COLO668 (cell line): ENCODE data around the gene CLEC18C.
"Not testable (repeated sequence)": the region's sequence is repeated elsewhere in the genome, so short reads cannot be mapped to it uniquely, and the experiment has no call there.

Source experiments
- DNase-seq: peaks from one replicate; lab custom pipeline; 2025; ENCODE audit not compliant: unreplicated experiment; lab: John Stamatoyannopoulos, UW

Gene CLEC18C

DNA sequence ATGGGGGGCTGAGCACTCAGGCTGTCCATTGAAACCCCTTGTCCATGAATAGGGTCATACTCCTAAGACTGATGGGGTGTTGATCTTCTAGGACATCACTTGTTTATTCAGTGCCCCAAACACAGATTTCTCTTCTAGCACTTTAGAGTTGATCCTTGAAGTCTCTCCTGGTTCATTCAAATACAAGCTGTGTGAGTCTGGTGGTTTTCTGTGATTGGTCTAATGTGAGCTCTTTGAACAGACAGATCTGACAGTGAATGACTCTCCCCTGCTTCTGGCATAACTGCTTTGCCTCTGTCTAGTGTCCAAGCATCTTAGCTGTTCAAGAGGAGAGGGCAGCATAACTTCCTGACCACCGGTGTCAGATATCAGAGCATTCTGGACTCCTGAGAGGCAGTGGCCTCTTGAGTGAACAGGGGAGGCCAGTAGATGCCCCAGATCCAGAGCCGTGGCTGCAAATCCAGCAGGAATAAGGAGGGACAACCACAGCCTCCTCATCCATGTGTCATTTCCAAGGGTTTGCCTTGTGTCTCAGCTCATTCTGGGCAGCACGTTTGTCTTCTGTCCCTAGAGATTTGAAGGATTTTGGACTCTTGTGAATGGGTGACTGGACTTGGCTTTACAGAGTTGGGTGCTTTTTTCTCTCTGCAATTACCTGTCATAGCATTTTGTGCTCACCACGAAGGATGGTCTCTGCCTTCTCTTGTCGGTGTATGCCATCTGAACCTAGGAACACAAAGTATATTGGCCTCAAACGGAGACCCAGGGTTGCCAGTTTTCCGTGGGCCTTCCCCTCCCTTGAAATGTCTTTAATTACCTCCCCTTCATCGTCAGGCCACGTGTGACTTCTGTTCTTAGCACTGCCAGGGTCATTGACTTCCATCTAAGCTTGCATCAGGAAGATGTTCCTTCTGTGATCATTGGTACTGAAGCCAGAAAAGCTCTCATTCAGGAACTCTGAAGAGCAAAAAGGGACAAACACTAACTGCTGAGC, 13.9 kb upstream of the CLEC18C start:
- no peak for DNase-seq

DNA sequence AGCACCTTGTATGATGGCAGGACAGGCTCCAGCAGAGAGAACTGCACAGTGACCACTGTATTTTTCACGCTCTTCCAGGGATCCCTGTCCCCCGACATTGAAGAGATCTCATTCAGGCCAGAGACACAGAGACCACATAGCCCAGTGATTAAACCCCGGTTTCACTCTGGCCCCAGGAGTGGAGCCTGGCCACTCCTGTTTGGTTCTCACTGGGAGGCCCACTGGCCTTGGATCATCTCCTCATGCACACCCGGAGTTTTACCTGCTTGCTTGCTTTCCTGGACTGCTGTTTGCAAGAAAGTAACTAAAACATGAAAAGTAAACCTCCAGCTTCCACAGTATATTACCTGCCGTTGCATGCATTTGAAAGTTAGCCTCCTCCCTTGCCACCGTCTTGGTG, 13.2 kb upstream of the CLEC18C start:
- DNase-seq, result no peak

GRCh38 chr16:70160821-70161220, 12.8 kb upstream of the CLEC18C start:
- no peak for DNase-seq

DNA sequence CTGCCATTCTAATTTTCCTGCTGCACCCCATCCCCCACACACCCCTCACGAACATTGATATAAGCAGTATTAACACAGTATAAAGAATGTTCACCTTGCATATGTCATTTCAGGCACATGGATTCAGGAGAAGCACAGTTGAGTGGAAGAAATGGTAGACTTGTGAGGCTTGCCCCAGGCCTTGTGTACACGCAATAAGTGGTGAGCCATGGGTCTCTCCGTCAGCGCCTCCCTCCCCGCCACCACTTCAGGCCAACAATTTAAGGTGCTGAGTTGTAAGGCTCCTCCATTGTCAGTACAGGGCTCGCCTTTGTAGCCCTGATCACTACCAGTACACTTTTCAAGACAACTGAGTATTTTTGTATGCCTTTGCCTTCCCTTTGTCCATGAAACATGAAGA, 12.2 kb upstream of the CLEC18C start:
- DNase-seq, result no peak

DNA sequence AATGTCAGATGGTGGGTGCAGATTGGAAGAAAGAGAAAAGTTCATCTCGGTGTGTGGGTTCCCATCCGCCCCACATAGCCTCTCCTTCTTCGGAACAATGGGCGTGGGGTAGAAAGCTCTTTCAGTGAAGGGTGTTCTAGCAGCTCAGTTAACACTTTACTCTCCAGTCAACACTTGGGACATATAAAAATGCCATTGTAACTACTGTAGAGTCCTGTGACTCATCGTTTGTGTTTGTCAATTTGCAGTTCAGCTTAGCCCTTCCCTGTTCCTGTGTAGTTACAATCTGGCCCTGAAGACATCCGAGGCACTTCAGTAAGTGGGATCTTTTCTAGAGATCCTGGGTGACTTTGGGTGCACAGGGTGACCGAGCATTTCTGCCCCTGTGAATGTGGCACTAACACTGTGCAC, 11.5 kb upstream of the CLEC18C start:
- DNase-seq, result no peak

GRCh38 chr16:70163596-70163995, 10.0 kb upstream of the CLEC18C start:
- no peak for DNase-seq

DNA sequence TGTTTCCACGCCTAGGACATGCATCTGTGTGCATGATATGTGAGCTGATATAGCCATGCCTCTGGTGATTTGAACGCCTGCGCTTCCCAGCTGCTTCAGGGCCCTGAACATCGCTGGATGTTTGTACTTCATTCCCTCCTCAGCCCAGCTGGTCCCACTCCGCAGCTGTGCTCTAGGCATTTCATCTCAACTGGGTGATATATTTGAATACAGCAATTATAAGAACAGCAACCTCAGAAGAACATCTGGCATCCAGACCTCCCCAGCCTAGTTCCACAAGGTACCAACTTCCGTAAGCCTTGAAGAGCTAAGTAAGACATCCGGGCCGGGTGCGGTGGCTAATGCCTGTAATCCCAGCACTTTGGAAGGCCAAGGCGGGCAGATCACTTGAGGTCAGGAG, 6.9 kb upstream of the CLEC18C start:
- not testable (repeated sequence) for DNase-seq

GRCh38 chr16:70173916-70174315, 329 bp downstream of the CLEC18C start:
- not testable (repeated sequence) for DNase-seq

- DNase-seq, result not testable (repeated sequence)
Measured at GRCh38 chr16:70174387-70174932, 873 bp downstream of the CLEC18C start.

- DNase-seq, result not testable (repeated sequence)
Measured at GRCh38 chr16:70187858-70188607, 14.4 kb downstream of the CLEC18C start.

- DNase-seq, result not testable (repeated sequence)
Measured at GRCh38 chr16:70188608-70188915, 15.0 kb downstream of the CLEC18C start.

- not testable (repeated sequence) for DNase-seq
Measured at GRCh38 chr16:70190574-70190973, 17.0 kb downstream of the CLEC18C start.

DNA sequence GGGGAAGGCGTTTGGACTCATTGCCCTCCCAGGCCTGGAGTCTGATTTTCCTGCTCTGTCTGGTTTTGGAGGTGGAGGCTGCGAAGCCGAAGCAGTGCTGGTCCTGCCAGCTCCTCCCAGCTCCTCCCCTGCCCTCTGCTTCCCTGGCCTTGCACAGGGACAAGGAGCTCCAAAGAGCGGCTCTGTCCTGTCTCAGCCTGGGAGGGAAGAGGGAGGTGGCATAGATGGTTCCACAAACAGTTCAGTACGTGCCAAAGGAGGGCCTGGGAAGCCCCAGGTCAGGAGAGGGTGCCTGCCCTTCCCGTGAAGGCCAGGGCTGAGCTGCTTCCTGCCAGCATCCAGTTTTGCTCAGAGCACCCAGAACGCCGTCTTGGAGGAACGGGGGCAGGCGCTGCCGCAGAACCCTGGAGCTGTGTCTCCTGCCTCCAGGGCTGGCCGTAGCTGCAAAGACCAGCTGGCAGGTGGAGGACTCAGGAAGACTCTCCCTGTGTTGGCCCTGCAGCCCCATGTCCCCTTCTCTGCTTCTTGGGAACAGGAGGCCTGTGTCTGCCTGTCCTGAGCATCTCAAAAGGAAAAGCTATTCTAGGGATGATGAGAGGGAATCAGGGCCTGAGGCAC, 23.2 kb downstream of the CLEC18C start:
- DNase-seq, result not testable (repeated sequence)

DNA sequence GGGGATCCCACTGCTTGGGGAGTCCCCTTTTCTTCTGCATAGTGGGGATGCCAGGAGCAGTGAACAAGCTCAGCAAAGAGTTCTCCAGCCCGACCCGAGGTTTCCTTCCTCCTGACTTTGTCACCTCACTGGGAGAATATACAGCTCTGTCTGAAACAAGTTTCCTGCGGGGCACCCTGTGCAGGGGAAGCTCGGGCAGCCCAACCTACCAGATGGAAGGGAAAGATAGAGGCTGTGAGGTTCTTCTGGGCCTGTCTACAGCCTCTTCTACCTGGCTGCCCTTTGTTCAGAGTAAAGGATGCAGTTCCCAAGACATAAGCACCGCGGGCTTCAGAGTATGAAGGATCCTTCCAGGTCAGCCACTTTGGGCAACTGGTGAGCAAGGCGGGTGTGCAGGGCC, 24.0 kb downstream of the CLEC18C start:
- not testable (repeated sequence) for DNase-seq

DNA sequence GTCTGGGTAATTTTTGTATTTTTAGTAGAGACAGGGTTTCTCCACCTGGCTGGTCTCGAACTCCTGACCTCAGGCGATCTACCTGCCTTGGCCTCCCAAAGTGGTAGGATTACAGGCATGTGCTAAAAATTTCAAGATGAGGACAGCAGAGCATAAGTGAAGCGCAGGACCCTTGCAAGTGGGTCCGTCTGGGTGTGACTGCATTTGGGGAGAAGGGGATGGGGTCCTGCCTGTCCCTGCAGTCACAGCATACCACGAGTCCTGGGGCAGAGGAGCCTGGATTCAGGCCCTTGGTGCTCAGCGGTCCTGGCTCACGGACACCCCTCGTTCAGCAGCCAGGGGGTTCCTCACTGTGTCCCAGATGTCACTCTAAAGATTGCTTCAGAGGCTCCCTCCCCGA, 24.6 kb downstream of the CLEC18C start:
- DNase-seq, result not testable (repeated sequence)

GRCh38 chr16:70198666-70199065, 25.1 kb downstream of the CLEC18C start:
- not testable (repeated sequence) for DNase-seq

DNA sequence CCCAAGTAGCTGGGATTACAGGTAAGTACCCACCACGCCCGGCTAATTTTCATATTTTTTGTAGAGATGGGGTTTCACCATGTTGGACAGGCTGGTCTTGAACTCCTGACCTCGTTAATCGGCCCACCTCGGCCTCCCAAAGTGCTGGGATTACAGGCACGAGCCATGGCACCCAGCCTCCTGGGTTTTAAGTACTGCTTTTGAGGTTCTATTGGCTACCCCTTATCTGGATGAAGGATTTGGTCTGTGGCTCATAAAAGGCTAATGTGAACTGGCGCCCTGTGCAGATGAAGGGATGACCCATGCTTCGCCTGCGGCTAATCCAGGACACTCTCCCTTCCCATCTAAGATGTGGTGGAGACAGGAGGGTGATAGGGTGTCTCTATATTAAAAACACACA, 25.6 kb downstream of the CLEC18C start:
- not testable (repeated sequence) for DNase-seq

DNA sequence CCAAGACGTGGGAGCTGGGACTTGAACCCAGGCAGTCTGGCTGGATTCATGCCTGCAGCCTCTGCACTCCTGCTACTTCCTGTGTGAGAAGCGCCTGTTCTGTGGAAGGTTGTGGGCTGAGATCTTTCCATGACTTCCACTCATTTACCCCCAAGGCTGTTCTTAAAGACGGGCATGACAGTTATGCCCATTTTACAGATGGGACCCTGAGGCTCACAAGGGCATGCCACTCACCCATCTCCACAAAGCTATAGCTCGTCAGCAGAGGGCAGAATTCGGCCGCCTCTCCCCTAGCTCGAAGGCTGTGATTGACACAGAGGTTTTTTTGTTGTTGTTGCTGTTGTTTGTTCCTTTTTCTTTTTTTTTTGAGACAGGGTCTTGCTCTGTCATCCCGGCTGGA, 26.5 kb downstream of the CLEC18C start:
- not testable (repeated sequence) for DNase-seq

DNA sequence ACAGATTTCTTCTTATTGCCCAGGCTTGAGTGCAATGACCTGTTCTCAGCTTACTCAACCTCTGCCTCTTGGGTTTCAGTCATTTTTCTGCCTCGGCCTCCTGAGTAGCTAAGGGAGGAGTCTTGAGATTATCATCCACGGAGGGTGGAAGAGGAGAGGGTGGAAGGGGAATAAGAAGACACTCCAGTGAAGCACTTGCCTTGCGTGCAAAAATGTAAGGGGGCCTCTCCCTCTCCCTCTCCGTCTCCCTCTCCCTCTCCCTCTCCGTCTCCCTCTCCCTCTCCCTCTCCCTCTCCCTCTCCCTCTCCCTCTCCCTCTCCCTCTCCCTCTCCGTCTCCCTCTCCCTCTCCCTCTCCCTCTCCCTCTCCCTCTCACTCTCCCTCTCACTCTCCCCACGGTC, 29.9 kb downstream of the CLEC18C start:
- DNase-seq, result not testable (repeated sequence)

DNA sequence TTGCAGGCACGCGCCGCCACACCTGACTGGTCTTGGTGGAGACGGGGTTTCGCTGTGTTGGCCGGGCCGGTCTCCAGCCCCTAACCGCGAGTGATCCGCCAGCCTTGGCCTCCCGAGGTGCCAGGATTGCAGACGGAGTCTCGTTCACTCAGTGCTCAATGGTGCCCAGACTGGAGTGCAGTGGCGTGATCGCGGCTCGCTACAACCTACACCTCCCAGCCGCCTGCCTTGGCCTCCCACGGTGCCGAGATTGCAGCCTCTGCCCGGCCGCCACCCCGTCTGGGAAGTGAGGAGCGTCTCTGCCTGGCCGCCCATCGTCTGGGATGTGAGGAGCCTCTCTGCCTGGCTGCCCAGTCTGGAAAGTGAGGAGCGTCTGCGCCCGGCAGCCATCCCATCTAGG, 30.4 kb downstream of the CLEC18C start:
- DNase-seq, result not testable (repeated sequence)
